ENCODE measurements around the gene ABCC5.
"Not testable (repeated sequence)": the region's sequence is repeated elsewhere in the genome, so short reads cannot be mapped to it uniquely, and the experiment has no call there.

ABCC5 gene

DNA sequence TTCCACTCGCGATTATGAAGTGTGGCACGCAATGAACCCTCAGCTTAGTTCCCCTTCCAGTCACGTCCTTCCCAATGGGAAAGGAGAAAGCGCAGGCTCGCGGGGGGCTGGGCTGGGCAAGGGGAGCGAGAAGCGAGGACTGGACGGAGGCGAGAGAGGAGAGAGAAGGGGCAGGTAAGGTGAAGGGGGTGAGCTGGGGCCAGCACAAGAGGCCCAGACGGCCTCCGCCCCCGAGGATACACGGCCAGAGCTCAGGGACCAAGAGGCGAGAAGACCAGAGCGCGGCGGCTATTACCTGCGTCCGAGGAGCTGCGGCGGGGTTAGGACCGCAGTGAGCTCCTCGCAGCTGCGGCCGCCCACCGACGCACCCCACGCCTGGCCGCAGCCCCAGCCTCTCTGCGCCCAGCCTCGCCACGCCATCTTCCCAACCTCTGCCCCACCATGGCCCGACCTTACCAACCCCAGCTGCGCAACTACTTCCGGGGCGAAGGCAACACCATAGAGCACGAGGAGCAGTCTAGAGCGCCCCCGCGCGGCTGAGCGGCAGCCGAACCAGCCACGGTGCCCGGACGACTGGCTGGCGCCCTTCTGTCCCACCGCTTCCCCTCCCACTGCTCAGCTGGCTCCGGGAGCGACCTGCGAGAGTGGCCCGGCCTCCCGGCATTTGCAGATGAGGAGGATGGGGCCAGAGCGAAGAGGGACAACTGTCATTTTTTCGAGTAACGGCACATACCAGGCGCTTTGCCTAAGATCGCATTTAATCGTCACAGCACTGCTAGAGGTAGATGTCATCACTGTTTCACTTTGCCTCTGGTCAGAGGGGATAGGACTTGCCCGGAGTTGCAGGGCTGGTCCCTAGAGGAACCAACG is 133.0 kb downstream of the ABCC5 start, which contains the start of gene PARL:
PARL (minus strand) TSS at position 454 of the 870 bp plus-strand sequence; CDS start at position 420, 34 bp downstream.
- peak; percentile 95 to 97 for DNase-seq

DNA sequence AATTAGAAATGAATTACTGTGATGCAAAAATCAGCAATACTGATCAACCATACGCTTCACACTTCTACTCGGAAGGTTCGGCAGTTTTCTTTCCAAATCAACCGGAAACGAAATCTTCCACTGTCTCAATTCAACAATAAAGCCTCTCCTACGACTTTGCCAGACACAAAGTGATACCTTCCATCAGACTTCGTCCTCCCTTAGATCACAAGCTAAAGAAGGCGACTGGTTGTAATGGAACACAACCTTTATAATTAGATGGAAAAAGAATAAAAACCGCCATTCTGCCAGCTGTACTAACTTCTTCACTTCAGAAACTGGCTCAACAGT is 133.6 kb downstream of the ABCC5 start:
- no peak for DNase-seq

DNA sequence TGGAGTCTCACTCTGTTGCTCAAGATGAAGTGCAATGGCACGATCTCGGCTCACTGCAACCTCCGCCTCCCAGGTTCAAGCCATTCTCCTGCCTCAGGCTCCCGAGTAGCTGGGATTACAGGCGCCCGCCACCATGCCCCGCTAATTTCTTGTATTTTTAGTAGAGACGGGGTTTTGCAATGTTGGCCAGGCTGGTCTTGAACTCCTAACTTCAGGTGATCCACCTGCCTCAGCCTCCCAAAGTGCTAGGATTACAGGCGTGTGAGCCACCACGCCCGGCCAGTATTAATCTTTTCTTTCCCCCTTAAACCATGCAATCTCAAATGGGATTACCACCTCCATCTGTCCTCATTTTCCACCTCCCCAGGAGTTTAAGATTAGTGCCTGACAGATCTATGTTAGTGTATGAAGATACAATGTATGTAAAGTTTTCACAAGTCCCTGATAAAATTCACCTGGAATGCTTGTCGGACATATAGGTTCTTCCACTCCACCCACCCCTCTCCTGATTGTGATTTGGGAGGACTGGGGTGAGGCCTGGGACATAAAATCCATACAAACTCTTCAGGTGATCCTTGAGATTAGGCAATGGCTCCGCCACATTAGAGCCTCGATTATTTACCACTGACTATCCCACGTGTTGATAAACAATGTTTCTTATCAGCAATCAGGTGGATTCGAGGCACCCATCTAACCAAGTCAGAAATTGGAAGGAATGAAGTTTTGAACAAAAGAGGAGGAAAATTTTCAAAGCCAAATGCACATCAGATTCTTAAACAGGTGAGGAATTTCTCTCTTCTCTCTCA is 134.2 kb downstream of the ABCC5 start:
- DNase-seq, result no peak

DNA sequence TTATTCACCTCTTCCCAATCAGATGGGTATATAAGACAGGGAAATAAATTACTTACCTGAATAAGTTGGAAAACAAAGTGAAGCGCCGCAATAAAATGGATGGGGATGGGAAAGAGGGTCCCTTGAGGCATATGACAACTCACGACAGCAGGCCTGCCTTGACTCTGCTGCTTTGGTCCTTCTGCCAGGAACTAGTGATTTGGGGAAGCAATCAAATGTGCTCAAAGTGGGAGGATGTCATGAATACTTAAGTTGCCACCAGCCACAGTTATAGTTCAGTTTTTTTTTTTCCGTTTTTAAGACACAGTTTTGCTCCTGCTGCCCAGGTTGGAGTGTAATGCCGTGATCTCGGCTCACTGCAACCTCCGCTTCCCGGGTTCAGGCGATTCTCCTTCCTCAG is 137.6 kb downstream of the ABCC5 start:
- no peak for DNase-seq

DNA sequence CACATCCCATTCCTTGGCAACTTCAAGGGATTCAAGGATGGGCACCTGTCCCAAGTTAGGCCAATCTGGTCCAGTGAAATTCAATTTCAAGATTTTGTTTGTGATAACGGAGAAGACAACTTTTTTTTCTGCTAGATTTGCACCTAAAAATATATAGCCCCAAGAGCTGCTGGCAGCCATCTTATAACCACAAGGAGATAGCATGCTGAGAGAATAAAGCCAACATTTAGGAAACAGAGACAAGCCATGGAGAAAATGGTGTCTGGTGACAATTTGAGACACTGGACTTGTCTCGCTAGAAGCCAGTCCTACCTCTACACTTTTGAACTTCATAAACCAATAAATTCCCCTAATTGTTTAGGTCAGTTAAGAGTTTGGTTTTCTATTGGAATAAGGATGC is 138.4 kb downstream of the ABCC5 start:
- no peak for DNase-seq

DNA sequence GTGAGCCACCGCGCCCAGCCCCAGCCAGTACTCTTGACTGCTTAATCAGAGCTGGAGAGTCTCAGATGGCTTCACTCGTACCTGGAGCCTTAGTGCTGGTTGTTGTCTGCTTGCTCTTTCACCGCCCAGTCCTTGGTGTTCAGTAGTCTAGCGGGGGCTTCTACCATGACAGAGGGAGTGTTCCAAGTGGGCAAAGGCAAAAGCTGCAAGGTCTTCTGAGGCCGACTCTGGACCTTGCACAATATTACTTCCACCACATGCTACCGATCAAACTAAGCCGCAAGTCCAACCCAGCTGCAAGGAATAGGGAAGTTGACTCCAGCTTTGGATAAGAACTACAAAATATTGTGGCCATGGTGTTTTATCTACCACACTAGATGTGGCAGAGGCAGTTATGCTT is 139.6 kb downstream of the ABCC5 start:
- DNase-seq, result peak in 1 of 2 donors; percentile 9

DNA sequence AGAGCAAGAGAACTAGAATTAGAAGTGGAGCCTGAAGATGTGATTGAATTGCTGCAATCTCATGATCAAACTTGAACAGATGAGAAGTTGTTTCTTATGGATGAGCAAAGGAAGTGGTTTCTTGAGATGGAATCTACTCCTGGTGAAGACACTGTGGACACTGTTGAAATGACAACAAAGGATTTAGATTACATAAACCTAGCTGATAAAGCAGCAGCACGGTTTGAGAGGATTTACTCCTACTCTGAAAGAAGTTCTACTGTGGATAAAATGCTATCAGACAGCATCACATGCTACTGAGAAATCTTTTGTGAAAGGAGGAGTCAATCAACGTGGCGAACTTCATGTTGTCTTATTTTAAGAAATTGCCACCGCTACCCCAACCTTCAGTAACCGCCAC is 140.5 kb downstream of the ABCC5 start:
- not testable (repeated sequence) for DNase-seq

DNA sequence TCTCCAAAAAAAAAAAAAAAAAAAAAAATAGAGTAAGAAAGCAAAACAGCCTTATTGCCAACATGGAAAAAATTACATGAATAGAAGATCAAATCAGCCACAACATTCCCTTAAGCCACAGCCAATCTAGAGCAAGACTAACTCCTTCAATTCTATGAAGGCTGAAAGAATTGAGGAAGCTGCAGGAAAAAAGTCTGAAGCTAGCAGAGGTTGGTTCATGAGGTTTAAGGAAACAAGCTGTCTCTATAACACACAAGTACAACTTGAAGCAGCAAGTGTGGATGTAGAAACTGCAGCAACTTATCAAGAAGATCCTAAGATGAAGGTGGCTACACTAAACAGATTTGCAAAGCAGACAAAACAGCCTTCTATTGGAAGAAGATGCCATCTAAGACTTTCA is 142.3 kb downstream of the ABCC5 start:
- DNase-seq, result no peak

DNA sequence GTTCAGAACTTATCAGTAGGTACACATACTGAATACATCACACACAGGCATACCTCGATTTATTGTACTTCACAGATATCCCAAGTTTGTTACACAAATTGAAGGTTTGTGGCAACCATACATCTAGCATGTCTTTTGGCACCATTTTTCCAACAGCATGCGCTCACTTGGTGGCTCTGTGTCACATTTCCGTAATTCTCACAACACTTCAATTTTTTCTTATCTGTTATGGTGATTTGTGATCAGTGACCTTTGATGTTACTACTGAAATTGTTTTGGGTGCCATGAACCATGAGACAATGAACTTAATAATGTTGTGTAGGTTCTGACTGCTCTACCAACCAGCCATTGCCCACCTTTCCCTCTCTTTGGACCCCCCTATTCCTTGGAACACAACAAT is 143.8 kb downstream of the ABCC5 start:
- DNase-seq, result no peak

DNA sequence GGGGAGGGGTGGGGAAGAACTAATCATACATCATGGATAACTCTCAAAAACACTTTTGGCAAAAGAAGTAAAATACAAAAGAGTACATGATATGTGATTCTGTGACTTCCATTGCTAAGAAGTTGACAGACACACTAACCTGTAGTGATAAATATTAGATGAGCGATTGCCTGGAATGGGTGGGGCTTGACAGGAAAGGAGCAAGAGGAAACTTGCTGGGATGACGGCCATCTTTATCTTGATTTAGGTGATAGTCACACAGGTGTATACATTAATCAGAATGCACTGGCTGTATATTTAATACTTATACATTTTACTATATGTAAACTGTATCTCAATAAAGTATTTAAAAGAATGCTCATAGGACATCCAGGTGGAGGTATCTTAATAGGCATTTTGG is 146.1 kb downstream of the ABCC5 start:
- DNase-seq, result no peak

DNA sequence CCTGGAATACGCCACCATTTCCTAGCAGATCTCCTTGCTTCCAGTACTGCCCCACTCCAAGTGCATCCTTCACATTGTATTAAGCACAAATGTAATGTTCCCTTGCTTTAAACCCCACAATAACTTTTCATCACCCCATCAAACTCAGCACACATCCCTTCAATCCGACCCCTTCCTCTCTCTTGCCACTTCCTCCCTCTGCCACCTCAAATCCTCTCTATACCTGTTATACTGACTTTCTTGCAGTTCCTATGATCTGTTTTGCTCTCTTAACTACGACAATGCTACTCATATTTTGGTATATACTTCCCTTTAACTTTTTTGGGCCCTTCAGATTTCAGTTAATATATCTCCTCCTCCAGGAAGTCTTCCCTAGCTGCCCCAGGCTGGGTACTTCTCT is 147.1 kb downstream of the ABCC5 start:
- DNase-seq, result no peak

Measured in hippocampal formation (tissue), 2 donors.